Erythroblast (primary cell): Measurements from ENCODE around the gene S100A11.

Source experiments
- DNase-seq, 2 experiments: peaks; one replicate each; lab custom pipeline; 2025; lab: John Stamatoyannopoulos, UW
- GATA1 ChIP-seq: IDR thresholded peaks from 2 replicates; pipeline ENCODE4 v1.6.1; 2011; ENCODE audit warnings: low read depth, mild to moderate bottlenecking, control low read depth, low read length, moderate library complexity
- POLR2A ChIP-seq: IDR thresholded peaks from 2 replicates; pipeline ENCODE4 v1.6.1; 2011; ENCODE audit warnings: mild to moderate bottlenecking, low read length

The S100A11 gene

GRCh38 chr1:152003846-152004442 is 32.9 kb downstream of the S100A11 start:
- TF ChIP-seq GATA1 = no peak
- TF ChIP-seq POLR2A = no peak
- no peak for DNase-seq

GRCh38 chr1:152002960-152003359 is 33.8 kb downstream of the S100A11 start:
- no peak for DNase-seq
- TF ChIP-seq GATA1 = no peak
- no peak for TF ChIP-seq POLR2A

- DNase-seq = peak; percentile 79 to 87
- no peak for TF ChIP-seq GATA1
- TF ChIP-seq POLR2A = no peak
Measured at GRCh38 chr1:152001631-152002584, 34.9 kb downstream of the S100A11 start.

- no peak for TF ChIP-seq POLR2A
- TF ChIP-seq GATA1 = no peak
- DNase-seq = no peak
Measured at GRCh38 chr1:152000964-152001630, 35.7 kb downstream of the S100A11 start.

- TF ChIP-seq POLR2A = no peak
- no peak for TF ChIP-seq GATA1
Measured at GRCh38 chr1:151998611-151999362, 38.0 kb downstream of the S100A11 start.

GRCh38 chr1:151997284-151997570 is 39.6 kb downstream of the S100A11 start:
- no peak for TF ChIP-seq GATA1
- no peak for TF ChIP-seq POLR2A
- no peak for DNase-seq

More at GRCh38 chr1:151998611-151999362, 38.0 kb downstream of the S100A11 start:
- no peak for DNase-seq

- no peak for TF ChIP-seq GATA1
- TF ChIP-seq POLR2A = no peak
- peak in 1 of 2 experiments; percentile 24 for DNase-seq
Measured at GRCh38 chr1:151995774-151996173, 41.0 kb downstream of the S100A11 start.

- TF ChIP-seq POLR2A (no peak), GATA1 (no peak)
- DNase-seq = peak in 1 of 2 experiments; percentile 29
Measured at GRCh38 chr1:151994956-151995355, 41.8 kb downstream of the S100A11 start.

GRCh38 chr1:151993734-151994496 is 42.9 kb downstream of the S100A11 start, which contains the start of gene S100A10:
Gene S100A10 (minus strand): TSS chr1:151993859. CDS start chr1:151986230, 7,629 bp downstream.
- DNase-seq = peak; percentile 66 to 82
- TF ChIP-seq POLR2A (peak; percentile 65), GATA1 (no peak)

GRCh38 chr1:151993084-151993733 is 43.6 kb downstream of the S100A11 start:
- TF ChIP-seq GATA1 (no peak), POLR2A (no peak)
- peak; percentile 51 to 69 for DNase-seq

- TF ChIP-seq GATA1 = no peak
- no peak for TF ChIP-seq POLR2A
- DNase-seq = peak; percentile 71 to 79
Measured at GRCh38 chr1:151992303-151993083, 44.3 kb downstream of the S100A11 start.
